H9 (cell line): ENCODE measurements around the gene ATP8B4. TPM values are rescaled to one million over a fixed set of nuclear protein-coding genes. Genes with fewer than 3 reads are reported as not detected.

Experiments
- DNase-seq: peaks from one replicate; pipeline ENCODE4 v3.0.0-alpha.2; 2017
- H2AFZ ChIP-seq: one replicate; pipeline ENCODE4 v1.6.1; 2013; ENCODE audit warnings: mild to moderate bottlenecking, low read length, control low read depth, moderate library complexity
- H2AK5ac ChIP-seq: 2 replicates; pipeline ENCODE4 v1.6.1; 2013; ENCODE audit warnings: low read length, control low read depth, mixed read lengths; ENCODE audit not compliant: insufficient read length
- H2BK120ac ChIP-seq: one replicate; pipeline ENCODE4 v1.6.1; 2013; ENCODE audit warnings: low read depth, mild to moderate bottlenecking, low read length, control low read depth, inconsistent platforms; ENCODE audit not compliant: poor library complexity, severe bottlenecking
- H2BK12ac ChIP-seq: 2 replicates; pipeline ENCODE4 v1.6.1; 2013; ENCODE audit warnings: low read length, control low read depth, mixed read lengths, low read depth; ENCODE audit not compliant: insufficient read length
- H2BK15ac ChIP-seq: 2 replicates; pipeline ENCODE4 v1.6.1; 2013; ENCODE audit warnings: low read depth, low read length, control low read depth
- H2BK20ac ChIP-seq: one replicate; pipeline ENCODE4 v1.6.1; 2013; ENCODE audit warnings: low read depth, mild to moderate bottlenecking, low read length, control low read depth, inconsistent platforms; ENCODE audit not compliant: poor library complexity, severe bottlenecking
- H2BK5ac ChIP-seq: 2 replicates; pipeline ENCODE4 v1.6.1; 2013; ENCODE audit warnings: low read length, control low read depth, mixed read lengths; ENCODE audit not compliant: insufficient read length
- H3K14ac ChIP-seq: 2 replicates; pipeline ENCODE4 v1.6.1; 2013; ENCODE audit warnings: low read length, control low read depth; ENCODE audit not compliant: insufficient read depth
- H3K18ac ChIP-seq: 2 replicates; pipeline ENCODE4 v1.6.1; 2013; ENCODE audit warnings: low read depth, mild to moderate bottlenecking, mixed read lengths, low read length, control low read depth; ENCODE audit not compliant: insufficient read length
- H3K23ac ChIP-seq: 2 replicates; pipeline ENCODE4 v1.6.1; 2013; ENCODE audit warnings: low read length, control low read depth, mixed read lengths, low read depth; ENCODE audit not compliant: insufficient read length
- H3K23me2 ChIP-seq: 2 replicates; pipeline ENCODE4 v1.6.1; 2013; ENCODE audit warnings: low read depth, mild to moderate bottlenecking, mixed read lengths, low read length, control low read depth; ENCODE audit not compliant: insufficient read length, poor library complexity, severe bottlenecking
- H3K27ac ChIP-seq: 2 replicates; pipeline ENCODE4 v1.5.1; 2013; ENCODE audit warnings: low read length, control low read depth, mixed read lengths, low read depth; ENCODE audit not compliant: insufficient read length
- H3K27me3 ChIP-seq: 2 replicates; pipeline ENCODE4 v1.6.1; 2013; ENCODE audit warnings: low read length, control low read depth, inconsistent platforms; ENCODE audit not compliant: insufficient read depth
- H3K4ac ChIP-seq: 2 replicates; pipeline ENCODE4 v1.6.1; 2013; ENCODE audit warnings: low read depth, mild to moderate bottlenecking, control low read depth, inconsistent platforms, low read length, moderate library complexity
- H3K4me1 ChIP-seq: 2 replicates; pipeline ENCODE4 v1.6.1; 2013; ENCODE audit warnings: low read length, control low read depth, inconsistent platforms; ENCODE audit not compliant: insufficient read depth
- H3K4me2 ChIP-seq: 2 replicates; pipeline ENCODE4 v1.6.1; 2013; ENCODE audit warnings: low read length, control low read depth, mixed read lengths; ENCODE audit not compliant: insufficient read length, insufficient read depth
- H3K56ac ChIP-seq: 2 replicates; pipeline ENCODE4 v1.6.1; 2013; ENCODE audit warnings: low read depth, mild to moderate bottlenecking, mixed read lengths, low read length, control low read depth; ENCODE audit not compliant: insufficient read length
- H3K79me1 ChIP-seq: 2 replicates; pipeline ENCODE4 v1.6.1; 2013; ENCODE audit warnings: low read depth, mild to moderate bottlenecking, moderate library complexity, low read length, control low read depth, inconsistent platforms; ENCODE audit not compliant: insufficient read depth, poor library complexity, severe bottlenecking
- H3K79me2 ChIP-seq: 2 replicates; pipeline ENCODE4 v1.6.1; 2013; ENCODE audit warnings: low read length, control low read depth, inconsistent platforms; ENCODE audit not compliant: insufficient read depth
- H3K9ac ChIP-seq: 2 replicates; pipeline ENCODE4 v1.6.1; 2013; ENCODE audit warnings: low read length, control low read depth, mixed read lengths; ENCODE audit not compliant: insufficient read length; ENCODE audit errors: extremely low read depth
- H3K9me3 ChIP-seq: one replicate; pipeline ENCODE4 v1.6.1; 2013; ENCODE audit warnings: low read depth, low read length, inconsistent platforms; ENCODE audit not compliant: control insufficient read depth
- H3T11ph ChIP-seq: one replicate; pipeline ENCODE4 v1.6.1; 2013; ENCODE audit warnings: mild to moderate bottlenecking, low read length, control low read depth, inconsistent platforms
- H4K20me1 ChIP-seq: one replicate; pipeline ENCODE4 v1.6.1; 2013; ENCODE audit not compliant: control insufficient read depth, insufficient read length, insufficient read depth
- H4K5ac ChIP-seq: 2 replicates; pipeline ENCODE4 v1.6.1; 2013; ENCODE audit warnings: low read depth, mild to moderate bottlenecking, mixed read lengths, low read length, control low read depth; ENCODE audit not compliant: insufficient read length
- H4K8ac ChIP-seq: replicated peaks from 2 replicates; pipeline ENCODE4 v1.6.1; 2013; ENCODE audit warnings: low read length, control low read depth, mixed read lengths, low read depth; ENCODE audit not compliant: insufficient read length
- H4K91ac ChIP-seq: 2 replicates; pipeline ENCODE4 v1.6.1; 2013; ENCODE audit warnings: low read depth, mild to moderate bottlenecking, moderate library complexity, mixed read lengths, low read length, control low read depth; ENCODE audit not compliant: insufficient read length
- H3K27ac Mint-ChIP-seq, 3 experiments: 2 replicates in 2 of 3; 3 replicates in 1 of 3; pipeline ENCODE4 v1.8.0; 2020 to 2021; ENCODE audit warnings: mixed read lengths in 3 of 3, mild to moderate bottlenecking in 1 of 3, moderate library complexity in 1 of 3
- H3K27me3 Mint-ChIP-seq: 2 replicates; pipeline ENCODE4 v1.8.0; 2021; ENCODE audit warnings: low read depth, mild to moderate bottlenecking, moderate library complexity, mixed read lengths
- H3K36me3 Mint-ChIP-seq, 3 experiments: 2 replicates in 2 of 3; 3 replicates in 1 of 3; pipeline ENCODE4 v1.8.0; 2020 to 2021; ENCODE audit warnings: low read depth in 3 of 3, mixed read lengths in 3 of 3; ENCODE audit not compliant: insufficient read depth in 1 of 3
- H3K4me1 Mint-ChIP-seq, 2 experiments: 2 replicates each; pipeline ENCODE4 v1.8.0; 2020; ENCODE audit warnings: mixed read lengths in 2 of 2
- H3K4me3 Mint-ChIP-seq, 2 experiments: 2 replicates in 1 of 2; 3 replicates in 1 of 2; pipeline ENCODE4 v1.8.0; 2020 to 2021; ENCODE audit warnings: mild to moderate bottlenecking in 2 of 2, mixed read lengths in 2 of 2, moderate library complexity in 1 of 2
- H3K9me3 Mint-ChIP-seq, 2 experiments: 2 replicates in 1 of 2; 3 replicates in 1 of 2; pipeline ENCODE4 v1.8.0; 2020; ENCODE audit warnings: mild to moderate bottlenecking in 2 of 2, mixed read lengths in 2 of 2, moderate library complexity in 1 of 2
- WGBS: extraction: QIAGEN DNeasy Blood & Tissue Kit; methylation state at CpG from one replicate; pipeline ENCODE4 v1.1.7; 2013; ENCODE audit warnings: missing lambda C conversion rate, low lambda C conversion rate, mixed read lengths; ENCODE audit not compliant: insufficient read length; ENCODE audit errors: extremely low coverage; 5-methylcytosine and 5-hydroxymethylcytosine counted together
- total RNA-seq: library from RNA; stranded (reverse); gene quantifications from 2 replicates; pipeline ENCODE4 v1.2.1, GENCODE V29; 2021
- TF ChIP-seq, protein P1 (sequence below): fragments of 200-600 bp; sonication (generic); conservative IDR thresholded peaks from 3 replicates; pipeline ENCODE4 v1.8.0; 2021; ENCODE audit warnings: antibody characterized with exemption, mild to moderate bottlenecking

Gene ATP8B4
- total RNA-seq, 1 experiment from 2014 or later = 0.52 TPM

DNA sequence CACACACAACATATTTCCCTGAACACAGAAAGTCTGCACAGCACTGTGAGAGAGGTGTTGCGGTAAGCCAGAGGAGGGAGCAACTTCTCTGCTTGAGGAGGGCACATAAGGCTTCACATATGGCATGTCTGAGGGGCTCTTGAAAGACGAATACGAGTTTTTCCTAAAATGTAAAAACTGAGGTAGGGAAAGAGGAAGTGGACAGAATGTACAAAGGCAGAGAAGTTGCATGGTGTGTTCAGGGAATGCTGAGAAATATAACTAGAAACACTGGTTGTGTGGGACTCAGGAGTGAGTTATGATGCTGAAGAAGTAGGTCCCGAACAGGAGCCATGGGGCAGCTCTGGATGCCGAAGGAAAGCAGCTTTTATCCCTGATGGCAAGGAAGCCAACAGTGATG, 22.8 kb upstream of the ATP8B4 start:
- H2AK5ac ChIP-seq = no peak overlapping the region
- no peak overlapping the region for H3K4me2 ChIP-seq
- no peak overlapping the region for H3T11ph ChIP-seq
- H3K18ac ChIP-seq = no peak overlapping the region
- H3K4ac ChIP-seq = no peak overlapping the region
- no peak overlapping the region for H2BK120ac ChIP-seq
- H3K56ac ChIP-seq = no peak overlapping the region
- no peak overlapping the region for H4K5ac ChIP-seq
- no peak overlapping the region for H4K91ac ChIP-seq
- no peak overlapping the region for H2BK20ac ChIP-seq
- TF ChIP-seq, protein P1, sequence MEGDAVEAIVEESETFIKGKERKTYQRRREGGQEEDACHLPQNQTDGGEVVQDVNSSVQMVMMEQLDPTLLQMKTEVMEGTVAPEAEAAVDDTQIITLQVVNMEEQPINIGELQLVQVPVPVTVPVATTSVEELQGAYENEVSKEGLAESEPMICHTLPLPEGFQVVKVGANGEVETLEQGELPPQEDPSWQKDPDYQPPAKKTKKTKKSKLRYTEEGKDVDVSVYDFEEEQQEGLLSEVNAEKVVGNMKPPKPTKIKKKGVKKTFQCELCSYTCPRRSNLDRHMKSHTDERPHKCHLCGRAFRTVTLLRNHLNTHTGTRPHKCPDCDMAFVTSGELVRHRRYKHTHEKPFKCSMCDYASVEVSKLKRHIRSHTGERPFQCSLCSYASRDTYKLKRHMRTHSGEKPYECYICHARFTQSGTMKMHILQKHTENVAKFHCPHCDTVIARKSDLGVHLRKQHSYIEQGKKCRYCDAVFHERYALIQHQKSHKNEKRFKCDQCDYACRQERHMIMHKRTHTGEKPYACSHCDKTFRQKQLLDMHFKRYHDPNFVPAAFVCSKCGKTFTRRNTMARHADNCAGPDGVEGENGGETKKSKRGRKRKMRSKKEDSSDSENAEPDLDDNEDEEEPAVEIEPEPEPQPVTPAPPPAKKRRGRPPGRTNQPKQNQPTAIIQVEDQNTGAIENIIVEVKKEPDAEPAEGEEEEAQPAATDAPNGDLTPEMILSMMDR = no peak
- no peaks in the 10 kb centered on the region for H3K27me3 ChIP-seq
- no peaks in the 10 kb centered on the region for H3K9me3 ChIP-seq
- no peaks in the 10 kb centered on the region for H3K79me2 ChIP-seq
- no peak overlapping the region for H2BK12ac ChIP-seq
- no peaks in the 10 kb centered on the region for H3K23me2 ChIP-seq
- Mint-ChIP-seq H3K27me3 (no peaks in the 10 kb centered on the region), H3K4me1 (peaks cover 7 to 15% of the 10 kb centered on the region in 2 experiments), H3K36me3 (no peaks in the 10 kb centered on the region), H3K27ac (no peak overlapping the region), H3K9me3 (no peaks in the 10 kb centered on the region), H3K4me3 (no peak overlapping the region)
- H3K9ac ChIP-seq = no peak overlapping the region
- H3K23ac ChIP-seq = no peak overlapping the region
- no peaks in the 10 kb centered on the region for H4K20me1 ChIP-seq
- no peak overlapping the region for H2AFZ ChIP-seq
- no peak overlapping the region for H3K14ac ChIP-seq
- H3K4me1 ChIP-seq = no peaks in the 10 kb centered on the region
- no peak overlapping the region for H2BK15ac ChIP-seq
- H3K79me1 ChIP-seq = no peaks in the 10 kb centered on the region
- H4K8ac ChIP-seq = no peak overlapping the region
- H2BK5ac ChIP-seq = no peak overlapping the region
- DNase-seq = no peak
- no peak overlapping the region for H3K27ac ChIP-seq
- WGBS = no CpG with 5 or more reads among the region's 5 CpGs
